ENCODE results near the gene ELN.

DNA sequence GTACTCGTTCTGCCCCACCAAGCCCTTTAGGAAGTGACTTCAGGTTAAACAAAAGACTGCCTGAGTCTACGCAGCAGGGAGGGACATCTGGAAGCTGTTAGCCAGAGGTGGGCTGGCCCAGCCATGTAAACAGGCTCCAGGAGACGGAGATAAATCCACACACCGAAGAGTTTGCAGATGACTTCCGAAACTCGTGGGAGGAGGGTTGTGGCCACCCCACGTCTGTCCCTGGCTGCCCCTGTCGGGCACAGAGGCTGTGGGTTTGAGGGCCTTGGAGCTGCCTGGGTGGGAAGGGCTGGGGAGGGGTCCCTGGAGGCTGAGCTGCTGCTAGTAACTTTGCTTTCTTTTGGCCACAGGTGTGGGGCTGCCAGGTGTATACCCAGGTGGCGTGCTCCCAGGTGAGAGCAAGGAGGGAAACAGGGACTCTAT lies 15.6 kb downstream of the ELN start:
- TF ChIP-seq, protein P1, sequence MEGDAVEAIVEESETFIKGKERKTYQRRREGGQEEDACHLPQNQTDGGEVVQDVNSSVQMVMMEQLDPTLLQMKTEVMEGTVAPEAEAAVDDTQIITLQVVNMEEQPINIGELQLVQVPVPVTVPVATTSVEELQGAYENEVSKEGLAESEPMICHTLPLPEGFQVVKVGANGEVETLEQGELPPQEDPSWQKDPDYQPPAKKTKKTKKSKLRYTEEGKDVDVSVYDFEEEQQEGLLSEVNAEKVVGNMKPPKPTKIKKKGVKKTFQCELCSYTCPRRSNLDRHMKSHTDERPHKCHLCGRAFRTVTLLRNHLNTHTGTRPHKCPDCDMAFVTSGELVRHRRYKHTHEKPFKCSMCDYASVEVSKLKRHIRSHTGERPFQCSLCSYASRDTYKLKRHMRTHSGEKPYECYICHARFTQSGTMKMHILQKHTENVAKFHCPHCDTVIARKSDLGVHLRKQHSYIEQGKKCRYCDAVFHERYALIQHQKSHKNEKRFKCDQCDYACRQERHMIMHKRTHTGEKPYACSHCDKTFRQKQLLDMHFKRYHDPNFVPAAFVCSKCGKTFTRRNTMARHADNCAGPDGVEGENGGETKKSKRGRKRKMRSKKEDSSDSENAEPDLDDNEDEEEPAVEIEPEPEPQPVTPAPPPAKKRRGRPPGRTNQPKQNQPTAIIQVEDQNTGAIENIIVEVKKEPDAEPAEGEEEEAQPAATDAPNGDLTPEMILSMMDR (IDR thresholded peaks at IDR 0.05; ENCODE audit: low read depth, low read length, poor library complexity, severe bottlenecking): no peak
- no peak for TF ChIP-seq EZH2phosphoT487 (IDR thresholded peaks at IDR 0.05; ENCODE audit: borderline replicate concordance, low read length)
